Karpas-422 (cell line): ENCODE results near the gene INPP4A. TPM values are rescaled to one million over a fixed set of nuclear protein-coding genes. Genes with fewer than 3 reads are reported as not detected.

ENCODE experiments used
- DNase-seq: peaks from one replicate; pipeline ENCODE4 v3.0.0-alpha.2; 2015
- H2AFZ ChIP-seq: fragments of 200-600 bp; sonication (generic); 2 replicates; pipeline ENCODE4 v1.6.1; 2014; ENCODE audit warnings: antibody characterized with exemption, low read length, mixed read lengths
- H3K27ac ChIP-seq: fragments of 200-600 bp; sonication (generic); 2 replicates; pipeline ENCODE4 v1.5.1; 2014; ENCODE audit warnings: mild to moderate bottlenecking, low read length, moderate library complexity
- H3K27me3 ChIP-seq: fragments of 200-600 bp; sonication (generic); 2 replicates; pipeline ENCODE4 v1.6.1; 2014; ENCODE audit warnings: low read length, mixed read lengths
- H3K36me3 ChIP-seq: fragments of 200-600 bp; sonication (generic); 2 replicates; pipeline ENCODE4 v1.6.1; 2014; ENCODE audit warnings: low read length, mixed read lengths; ENCODE audit not compliant: insufficient read depth
- H3K4me1 ChIP-seq: fragments of 200-600 bp; sonication (generic); 2 replicates; pipeline ENCODE4 v1.6.1; 2014; ENCODE audit warnings: mild to moderate bottlenecking, low read length, mixed read lengths
- H3K4me2 ChIP-seq: fragments of 200-600 bp; sonication (generic); 2 replicates; pipeline ENCODE4 v1.6.1; 2014; ENCODE audit warnings: low read length, low read depth, mild to moderate bottlenecking; ENCODE audit not compliant: poor library complexity, severe bottlenecking
- H3K4me3 ChIP-seq: fragments of 200-600 bp; sonication (generic); 2 replicates; pipeline ENCODE4 v1.5.1; 2014; ENCODE audit warnings: mild to moderate bottlenecking, antibody characterized with exemption, low read length, mixed read lengths
- H3K79me2 ChIP-seq: fragments of 200-600 bp; sonication (generic); 2 replicates; pipeline ENCODE4 v1.6.1; 2014; ENCODE audit warnings: mild to moderate bottlenecking, low read length, mixed read lengths
- H3K9ac ChIP-seq: fragments of 200-600 bp; sonication (generic); 2 replicates; pipeline ENCODE4 v1.6.0; 2014; ENCODE audit warnings: low read length
- H3K9me2 ChIP-seq: fragments of 200-600 bp; sonication (generic), shearing (Covaris generic); replicated peaks from 2 replicates; pipeline ENCODE4 v1.6.0; 2014; ENCODE audit warnings: mild to moderate bottlenecking, low read length, moderate library complexity; ENCODE audit not compliant: insufficient read depth
- H3K9me3 ChIP-seq: fragments of 300-700, 200-600 bp; sonication (generic); 2 replicates; pipeline ENCODE4 v1.6.1; 2014; ENCODE audit warnings: low read length, mixed read lengths
- H4K20me1 ChIP-seq: fragments of 200-600 bp; sonication (generic); 2 replicates; pipeline ENCODE4 v1.6.1; 2014; ENCODE audit warnings: mild to moderate bottlenecking, antibody characterized with exemption, low read length, low read depth; ENCODE audit not compliant: insufficient read depth
- total RNA-seq: library from RNA; depleted of rRNA; stranded (reverse); fragments of >200 nt; shearing (Covaris generic); gene quantifications from 2 replicates; pipeline ENCODE4 v1.2.3, GENCODE V29; 2014; ENCODE audit warnings: low replicate concordance

The INPP4A gene
- total RNA-seq, 1 experiment from 2014 or later = 5.3 TPM

- Histone ChIP-seq H3K36me3 (no peaks in the 10 kb centered on the region), H3K9me3 (no peaks in the 10 kb centered on the region), H2AFZ (no peak overlapping the region), H3K9ac (no peak overlapping the region), H3K4me3 (no peak overlapping the region), H3K9me2 (no peaks in the 10 kb centered on the region), H3K4me2 (no peak overlapping the region), H4K20me1 (peaks cover 21% of the 10 kb centered on the region; the same call in 1 of the 2 replicates), H3K79me2 (no peaks in the 10 kb centered on the region), H3K27me3 (no peaks in the 10 kb centered on the region), H3K27ac (no peak overlapping the region), H3K4me1 (peaks cover 5% of the 10 kb centered on the region)
- DNase-seq = no peak
Measured at GRCh38 chr2:98503481-98504105, 58.9 kb downstream of the INPP4A start.

- H3K27me3 ChIP-seq = no peaks in the 10 kb centered on the region
- no peak overlapping the region for H3K9ac ChIP-seq
- H4K20me1 ChIP-seq = peaks cover 20% of the 10 kb centered on the region; the same call in 1 of the 2 replicates
- no peaks in the 10 kb centered on the region for H3K79me2 ChIP-seq
- DNase-seq = no peak
- no peaks in the 10 kb centered on the region for H3K9me3 ChIP-seq
- no peaks in the 10 kb centered on the region for H3K36me3 ChIP-seq
- no peak overlapping the region for H2AFZ ChIP-seq
- H3K4me2 ChIP-seq = no peak overlapping the region
- no peaks in the 10 kb centered on the region for H3K9me2 ChIP-seq
- no peak overlapping the region for H3K27ac ChIP-seq
- no peak overlapping the region for H3K4me3 ChIP-seq
- H3K4me1 ChIP-seq = peaks cover 5% of the 10 kb centered on the region
Measured at GRCh38 chr2:98504381-98505109, 59.9 kb downstream of the INPP4A start.

GRCh38 chr2:98505311-98505808 lies 60.7 kb downstream of the INPP4A start:
- no peak overlapping the region for H3K27ac ChIP-seq
- no peaks in the 10 kb centered on the region for H3K27me3 ChIP-seq
- H3K9ac ChIP-seq = no peak overlapping the region
- no peak overlapping the region for H2AFZ ChIP-seq
- H4K20me1 ChIP-seq = peaks cover 23% of the 10 kb centered on the region; the same call in 1 of the 2 replicates
- H3K79me2 ChIP-seq = no peaks in the 10 kb centered on the region
- peaks cover 5% of the 10 kb centered on the region for H3K4me1 ChIP-seq
- no peaks in the 10 kb centered on the region for H3K9me3 ChIP-seq
- H3K36me3 ChIP-seq = no peaks in the 10 kb centered on the region
- no peaks in the 10 kb centered on the region for H3K9me2 ChIP-seq
- H3K4me3 ChIP-seq = no peak overlapping the region
- DNase-seq = no peak
- no peak overlapping the region for H3K4me2 ChIP-seq

GRCh38 chr2:98505971-98506664 lies 61.5 kb downstream of the INPP4A start:
- Histone ChIP-seq H3K27me3 (no peaks in the 10 kb centered on the region), H3K36me3 (no peaks in the 10 kb centered on the region), H3K9me3 (no peaks in the 10 kb centered on the region), H3K27ac (no peak overlapping the region), H4K20me1 (peaks cover 23% of the 10 kb centered on the region; the same call in 1 of the 2 replicates), H2AFZ (no peak overlapping the region), H3K9ac (no peak overlapping the region), H3K4me3 (no peak overlapping the region), H3K4me2 (no peak overlapping the region), H3K9me2 (no peaks in the 10 kb centered on the region), H3K79me2 (no peaks in the 10 kb centered on the region), H3K4me1 (peaks cover 5% of the 10 kb centered on the region)
- no peak for DNase-seq

- H3K9me3 ChIP-seq = no peaks in the 10 kb centered on the region
- H3K27me3 ChIP-seq = no peaks in the 10 kb centered on the region
- no peak overlapping the region for H3K4me3 ChIP-seq
- H3K36me3 ChIP-seq = no peaks in the 10 kb centered on the region
- no peak overlapping the region for H3K4me2 ChIP-seq
- H3K79me2 ChIP-seq = no peaks in the 10 kb centered on the region
- no peak for DNase-seq
- peaks cover 23% of the 10 kb centered on the region; the same call in 1 of the 2 replicates for H4K20me1 ChIP-seq
- H3K9me2 ChIP-seq = no peaks in the 10 kb centered on the region
- no peak overlapping the region for H2AFZ ChIP-seq
- no peak overlapping the region for H3K27ac ChIP-seq
- peaks cover 5% of the 10 kb centered on the region for H3K4me1 ChIP-seq
- no peak overlapping the region for H3K9ac ChIP-seq
Measured at GRCh38 chr2:98506881-98507280, 62.2 kb downstream of the INPP4A start.

- H3K36me3 ChIP-seq = no peaks in the 10 kb centered on the region
- H3K4me2 ChIP-seq = no peak overlapping the region
- H3K9ac ChIP-seq = no peak overlapping the region
- DNase-seq = no peak
- H3K27me3 ChIP-seq = no peaks in the 10 kb centered on the region
- H3K79me2 ChIP-seq = no peaks in the 10 kb centered on the region
- H3K27ac ChIP-seq = no peak overlapping the region
- H3K9me2 ChIP-seq = no peaks in the 10 kb centered on the region
- peaks cover 5% of the 10 kb centered on the region for H3K4me1 ChIP-seq
- peaks cover 23% of the 10 kb centered on the region; the same call in 1 of the 2 replicates for H4K20me1 ChIP-seq
- no peak overlapping the region for H2AFZ ChIP-seq
- H3K9me3 ChIP-seq = no peaks in the 10 kb centered on the region
- no peak overlapping the region for H3K4me3 ChIP-seq
Measured at GRCh38 chr2:98507461-98507860, 62.8 kb downstream of the INPP4A start.

- H3K36me3 ChIP-seq = no peaks in the 10 kb centered on the region
- H3K27ac ChIP-seq = no peak overlapping the region
- no peaks in the 10 kb centered on the region for H3K79me2 ChIP-seq
- H3K9me3 ChIP-seq = no peaks in the 10 kb centered on the region
- no peak for DNase-seq
- H3K4me3 ChIP-seq = no peak overlapping the region
- H4K20me1 ChIP-seq = peaks cover 19% of the 10 kb centered on the region; the same call in 1 of the 2 replicates
- no peaks in the 10 kb centered on the region for H3K9me2 ChIP-seq
- H2AFZ ChIP-seq = no peak overlapping the region
- H3K4me1 ChIP-seq = peaks cover 5% of the 10 kb centered on the region
- H3K27me3 ChIP-seq = no peaks in the 10 kb centered on the region
- H3K4me2 ChIP-seq = no peak overlapping the region
- no peak overlapping the region for H3K9ac ChIP-seq
Measured at GRCh38 chr2:98507891-98508708, 63.4 kb downstream of the INPP4A start.
